H1 (cell line): ENCODE measurements around the gene VSIG10. TPM values are rescaled to one million over a fixed set of nuclear protein-coding genes. Genes with fewer than 3 reads are reported as not detected.

Experiments
- CTCF ChIA-PET: fragments of 300-600 bp; sonication (Branson Sonifier 250); formaldehyde crosslinking; loops from one replicate; lab custom pipeline; 2021; ENCODE audit not compliant: partially characterized antibody; lab: Charles Lee
- POLR2A ChIA-PET: fragments of 300-600 bp; sonication (Branson Sonifier 250); formaldehyde crosslinking; loops from one replicate; lab custom pipeline; 2021; ENCODE audit warnings: inconsistent platforms; ENCODE audit not compliant: partially characterized antibody; lab: Charles Lee
- DNase-seq, 2 experiments: peaks; one replicate each; pipeline versions ENCODE4 v3.0.0 to v3.0.0-alpha.2; 2010 to 2022; ENCODE audit warnings: low spot score in 2 of 2, low read depth in 1 of 2, mixed read lengths in 1 of 2
- FAIRE-seq: peaks from 2 replicates; lab custom pipeline; 2011; peaks lifted over from hg19 to GRCh38; lab: Jason Lieb, UNC
- H2AFZ ChIP-seq: 2 replicates; pipeline ENCODE4 v1.8.1; 2012; ENCODE audit warnings: low read length, inconsistent platforms
- H2AK5ac ChIP-seq: 2 replicates; pipeline ENCODE4 v1.6.1; 2013; ENCODE audit warnings: low read depth, low read length
- H2BK120ac ChIP-seq: replicated peaks from 2 replicates; pipeline ENCODE3; 2013; ENCODE audit warnings: low read depth, low read length, inconsistent platforms
- H2BK12ac ChIP-seq: 2 replicates; pipeline ENCODE4 v1.6.1; 2013; ENCODE audit warnings: low read depth, low read length
- H2BK15ac ChIP-seq: 2 replicates; pipeline ENCODE4 v1.6.1; 2013; ENCODE audit warnings: low read length
- H2BK20ac ChIP-seq: 2 replicates; pipeline ENCODE4 v1.6.1; 2013; ENCODE audit warnings: low read length
- H2BK5ac ChIP-seq: 2 replicates; pipeline ENCODE4 v1.6.1; 2013; ENCODE audit warnings: low read depth, low read length
- H3K14ac ChIP-seq: 2 replicates; pipeline ENCODE4 v1.6.1; 2013; ENCODE audit warnings: inconsistent platforms; ENCODE audit not compliant: insufficient read length
- H3K18ac ChIP-seq: 2 replicates; pipeline ENCODE4 v1.6.1; 2013; ENCODE audit warnings: low read length; ENCODE audit errors: extremely low read depth
- H3K23ac ChIP-seq: 2 replicates; pipeline ENCODE4 v1.6.1; 2013; ENCODE audit warnings: inconsistent platforms; ENCODE audit not compliant: insufficient read length
- H3K23me2 ChIP-seq: 2 replicates; pipeline ENCODE4 v1.6.1; 2013; ENCODE audit warnings: low read depth, low read length
- H3K27ac ChIP-seq: 2 replicates; pipeline ENCODE4 v1.6.1; 2011; ENCODE audit warnings: low read depth, low read length, inconsistent platforms
- H3K27me3 ChIP-seq, 4 experiments: replicated peaks in 1 of 4; 1 replicate in 1 of 4; 2 replicates in 3 of 4; pipeline versions ENCODE4 v1.6.1 to v1.8.1; 2011 to 2013; ENCODE audit warnings: low read length in 3 of 4, mild to moderate bottlenecking in 3 of 4, inconsistent platforms in 2 of 4, mixed read lengths in 2 of 4, moderate library complexity in 1 of 4; ENCODE audit not compliant: control insufficient read depth in 3 of 4, insufficient read depth in 3 of 4; ENCODE audit errors: extremely low read depth in 1 of 4
- H3K36me3 ChIP-seq, 4 experiments: 2 replicates each; pipeline versions ENCODE4 v1.6.1 to v1.8.1; 2011 to 2013; ENCODE audit warnings: mild to moderate bottlenecking in 4 of 4, low read length in 3 of 4, moderate library complexity in 2 of 4, control low read depth in 1 of 4, inconsistent platforms in 1 of 4; ENCODE audit not compliant: insufficient read depth in 4 of 4, control insufficient read depth in 2 of 4
- H3K4ac ChIP-seq: replicated peaks from 2 replicates; pipeline ENCODE3; 2013; ENCODE audit warnings: low read length, low read depth, mixed read lengths, inconsistent platforms; ENCODE audit not compliant: insufficient read length
- H3K4me1 ChIP-seq, 4 experiments: replicated peaks in 1 of 4; 1 replicate in 1 of 4; 2 replicates in 3 of 4; pipeline versions ENCODE4 v1.6.1 to v1.8.1; 2011 to 2013; ENCODE audit warnings: low read length in 3 of 4, inconsistent platforms in 2 of 4, mixed read lengths in 1 of 4; ENCODE audit not compliant: insufficient read depth in 4 of 4, control insufficient read depth in 3 of 4
- H3K4me2 ChIP-seq, 2 experiments: 2 replicates each; pipeline versions ENCODE4 v1.6.1 to v1.8.1; 2011 to 2013; ENCODE audit warnings: low read depth in 2 of 2, low read length in 2 of 2, control low read depth in 1 of 2, inconsistent platforms in 1 of 2, mild to moderate bottlenecking in 1 of 2; ENCODE audit not compliant: insufficient read depth in 1 of 2
- H3K4me3 ChIP-seq, 4 experiments: fragments of 200-600, 300-600 bp in 1 of 4; sonication (generic), shearing (Covaris generic), sonication (Bioruptor Twin) in 1 of 4; 2 replicates each; pipeline versions ENCODE4 v1.5.1 to v1.8.1; 2011 to 2016; ENCODE audit warnings: low read length in 4 of 4, low read depth in 3 of 4, control low read depth in 2 of 4, inconsistent platforms in 2 of 4, mild to moderate bottlenecking in 2 of 4, mixed read lengths in 1 of 4, moderate library complexity in 1 of 4; ENCODE audit not compliant: insufficient read depth in 2 of 4; ENCODE audit errors: extremely low read depth in 1 of 4
- H3K56ac ChIP-seq: replicated peaks from 2 replicates; pipeline ENCODE3; 2013; ENCODE audit warnings: low read depth, mild to moderate bottlenecking, mixed read lengths, low read length, inconsistent platforms; ENCODE audit not compliant: insufficient read length
- H3K79me1 ChIP-seq: 2 replicates; pipeline ENCODE4 v1.6.1; 2013; ENCODE audit warnings: low read depth, low read length, control low read depth
- H3K79me2 ChIP-seq, 2 experiments: 2 replicates each; pipeline versions ENCODE4 v1.6.1 to v1.8.1; 2012 to 2013; ENCODE audit warnings: low read length in 2 of 2, mild to moderate bottlenecking in 2 of 2, inconsistent platforms in 1 of 2; ENCODE audit not compliant: insufficient read depth in 2 of 2, control insufficient read depth in 1 of 2
- H3K9ac ChIP-seq, 4 experiments: replicated peaks in 1 of 4; 1 replicate in 1 of 4; 2 replicates in 3 of 4; pipeline versions ENCODE4 v1.6.1 to v1.8.1; 2011 to 2013; ENCODE audit warnings: low read depth in 3 of 4, low read length in 3 of 4, control low read depth in 2 of 4, mild to moderate bottlenecking in 2 of 4, moderate library complexity in 2 of 4, inconsistent platforms in 1 of 4; ENCODE audit errors: extremely low read depth in 1 of 4
- H3K9me3 ChIP-seq, 2 experiments: 2 replicates each; pipeline versions ENCODE4 v1.6.1 to v1.8.1; 2012 to 2013; ENCODE audit warnings: mild to moderate bottlenecking in 2 of 2, moderate library complexity in 2 of 2, control low read depth in 1 of 2, inconsistent platforms in 1 of 2, low read depth in 1 of 2, low read length in 1 of 2, mixed read lengths in 1 of 2; ENCODE audit not compliant: insufficient read depth in 2 of 2
- H4K20me1 ChIP-seq, 2 experiments: replicated peaks in 1 of 2; 2 replicates each; pipeline versions ENCODE3 to v1.8.1; 2011 to 2013; ENCODE audit warnings: inconsistent platforms in 2 of 2, low read length in 2 of 2, mild to moderate bottlenecking in 1 of 2; ENCODE audit not compliant: insufficient read depth in 2 of 2, control insufficient read depth in 1 of 2
- H4K5ac ChIP-seq: 2 replicates; pipeline ENCODE4 v1.6.1; 2013; ENCODE audit warnings: low read length, low read depth, mixed read lengths, inconsistent platforms; ENCODE audit not compliant: insufficient read length
- H4K8ac ChIP-seq: 2 replicates; pipeline ENCODE4 v1.8.0; 2013; ENCODE audit warnings: mild to moderate bottlenecking, moderate library complexity, low read length, inconsistent platforms; ENCODE audit not compliant: insufficient read depth; ENCODE audit errors: extremely low read depth
- H4K91ac ChIP-seq: replicated peaks from 2 replicates; pipeline ENCODE3; 2013; ENCODE audit warnings: low read length, mixed read lengths, inconsistent platforms; ENCODE audit not compliant: insufficient read length
- PHF8 ChIP-seq: fragments of 200-600 bp; sonication (generic); conservative IDR thresholded peaks from 2 replicates; pipeline ENCODE4 v1.7.1; 2012; ENCODE audit warnings: low read depth, mild to moderate bottlenecking, inconsistent platforms, low read length, moderate library complexity
- WGBS, 2 experiments: shearing (Covaris generic) in 1 of 2; methylation state at CpG; one replicate each; pipeline versions ENCODE4 v1.1.6 to v1.1.7; 2013 to 2015; ENCODE audit warnings: low lambda C conversion rate in 2 of 2, mixed read lengths in 2 of 2, inconsistent platforms in 1 of 2, low coverage in 1 of 2, missing lambda C conversion rate in 1 of 2; ENCODE audit not compliant: insufficient replicate concordance in 2 of 2, insufficient coverage in 1 of 2, insufficient read length in 1 of 2; ENCODE audit errors: extremely low coverage in 1 of 2, missing lambda C conversion rate in 1 of 2; 5-methylcytosine and 5-hydroxymethylcytosine counted together
- polyA plus RNA-seq, 7 experiments: library from polyadenylated mRNA; depleted of rRNA in 3 of 7; stranded (reverse) in 5 of 7; unstranded in 2 of 7; fragments of >200 nt in 5 of 7; fragments of 200-250 nt in 2 of 7; gene quantifications; 1 replicate in 5 of 7; 2 replicates in 1 of 7; 4 replicates in 1 of 7; pipeline versions ENCODE4 v1.2.1 to v1.2.3, GENCODE V29; 2011 to 2013; ENCODE audit warnings: missing spikeins in 2 of 7, mixed read lengths in 2 of 7
- total RNA-seq: library from RNA; stranded (reverse); fragmentation: NEBNext Ultra II Directional; extraction: Animal tissue kit (Norgen Biotek cat#: 25700); gene quantifications from 2 replicates; pipeline ENCODE4 v1.2.1, GENCODE V29; 2021

Gene VSIG10
- total and polyA plus RNA-seq, 2 of the 8 experiments (the other 6 are each of a cell fraction or from before 2014, with no cell fraction given): 34.4 to 93.6 TPM

- peaks cover 4% of the 10 kb centered on the region in 2 experiments for H4K20me1 ChIP-seq
- H4K91ac ChIP-seq: no peak overlapping the region
- CTCF ChIA-PET: interaction anchor here (1.3 to 1.6 kb wide), 2 partner anchors 16 to 176 kb away, joined by 4 read pairs; no protein-coding TSS in a partner anchor
Observed at GRCh38 chr12:118050972-118051910, 52.6 kb downstream of the VSIG10 start.

More at GRCh38 chr12:118050972-118051910, 52.6 kb downstream of the VSIG10 start:
- no peak overlapping the region for H2BK120ac ChIP-seq
- no peak for DNase-seq
- no peak overlapping the region for H3K14ac ChIP-seq
- POLR2A ChIA-PET: interaction anchor here (1.5 to 3.7 kb wide), 2 partner anchors 11 to 14 kb away, joined by 3 to 16 read pairs; partner anchors contain the start of gene WSB2
- peaks cover 2 to 34% (median 17%) of the 10 kb centered on the region in 4 experiments; a peak in 6 of 8 replicates for H3K36me3 ChIP-seq
- 94% methylated on average over 12 of the region's 12 CpGs; no CpG with 5 or more reads in 1 of the 2 experiments for WGBS, 2 experiments
- H2BK12ac ChIP-seq: no peak overlapping the region
- H3K9ac ChIP-seq: no peak overlapping the region
- H3K27me3 ChIP-seq: no peaks in the 10 kb centered on the region
- no peaks in the 10 kb centered on the region for H3K23me2 ChIP-seq
- peaks cover 6% of the 10 kb centered on the region for H3K79me1 ChIP-seq
- no peak overlapping the region for H3K18ac ChIP-seq
- H2BK5ac ChIP-seq: no peak overlapping the region
- H3K56ac ChIP-seq: no peak overlapping the region
- no peak overlapping the region for H3K4me2 ChIP-seq
- no peaks in the 10 kb centered on the region; a peak in 1 of 7 replicates for H3K4me1 ChIP-seq
- no peak overlapping the region for H4K5ac ChIP-seq
- FAIRE-seq: no peak
- H2BK15ac ChIP-seq: no peak overlapping the region
- H4K8ac ChIP-seq: no peak overlapping the region
- H3K23ac ChIP-seq: no peak overlapping the region
- H2BK20ac ChIP-seq: no peak overlapping the region
- no peaks in the 10 kb centered on the region for H3K9me3 ChIP-seq
- H2AK5ac ChIP-seq: no peak overlapping the region
- H3K4ac ChIP-seq: no peak overlapping the region
- H3K27ac ChIP-seq: no peak overlapping the region
- no peak for TF ChIP-seq PHF8
- peaks cover 0 to 26% of the 10 kb centered on the region in 2 experiments; a peak in 2 of 4 replicates for H3K79me2 ChIP-seq
- no peak overlapping the region for H3K4me3 ChIP-seq
- H2AFZ ChIP-seq: no peak overlapping the region
